Muscle of leg (tissue), 9 donors: Measurements from ENCODE around the gene CFAP69. TPM values are rescaled to one million over a fixed set of nuclear protein-coding genes. Genes with fewer than 3 reads are reported as not detected.

ENCODE experiments used
- polyA plus RNA-seq, 8 donors: library from polyadenylated mRNA; unstranded; fragments of 120-200 nt; gene quantifications; one replicate each; pipeline versions ENCODE4 v1.2.1 to v1.2.3, GENCODE V29; 2013; ENCODE audit warnings: inconsistent platforms in 1 of 8, low replicate concordance in 1 of 8; ENCODE audit not compliant: insufficient read length in 8 of 8, insufficient read depth in 1 of 8
- total RNA-seq: library from RNA; stranded (reverse); fragments of 120-200 nt; gene quantifications from one replicate; pipeline ENCODE4 v1.2.4, GENCODE V29; 2013

The CFAP69 gene
- total and polyA plus RNA-seq, 9 donors, result 1.6 to 4.9 (median 2.8) TPM

Other genes starting within 250 kb of the CFAP69 start
- 5.5 TPM for gene STEAP1, start 90.7 kb upstream of the CFAP69 start, total RNA-seq
- gene STEAP1, start 90.7 kb upstream of the CFAP69 start, polyA plus RNA-seq, result 1 to 10 TPM; 1.2 to 6.3 (median 2.4) TPM
- gene STEAP2, start 33.4 kb upstream of the CFAP69 start, total RNA-seq, result 7.1 TPM
- 1 to 10 TPM; 1.9 to 5.9 (median 2.8) TPM for gene STEAP2, start 33.4 kb upstream of the CFAP69 start, polyA plus RNA-seq
- not detected for gene FAM237B, start 76.1 kb downstream of the CFAP69 start, total RNA-seq
- gene FAM237B, start 76.1 kb downstream of the CFAP69 start, polyA plus RNA-seq, result under 1 TPM in 3 of 8 donors, not detected in 5; 0.03 to 0.08 (median 0.05) TPM
- gene GTPBP10, start 101.5 kb downstream of the CFAP69 start, total RNA-seq, result 18.3 TPM
- gene GTPBP10, start 101.5 kb downstream of the CFAP69 start, polyA plus RNA-seq, result 10 to 100 TPM; 13.8 to 16.0 (median 15.5) TPM
- gene CLDN12, start 158.3 kb downstream of the CFAP69 start, total RNA-seq, result 18.7 TPM
- gene CLDN12, start 158.3 kb downstream of the CFAP69 start, polyA plus RNA-seq, result 10 to 100 TPM; 15.2 to 20.6 (median 18.3) TPM
- not detected for gene PTTG1IP2, start 224.5 kb downstream of the CFAP69 start, total RNA-seq
- gene PTTG1IP2, start 224.5 kb downstream of the CFAP69 start, polyA plus RNA-seq, result not detected